Type B pancreatic cell (in vitro differentiated cells): Measurements from ENCODE around the gene CACNA1H. TPM values are rescaled to one million over a fixed set of nuclear protein-coding genes. Genes with fewer than 3 reads are reported as not detected.

Source experiments
- DNase-seq: peaks from one replicate; pipeline ENCODE4 v3.0.0; 2021; ENCODE audit warnings: mixed read lengths; ENCODE audit not compliant: unreplicated experiment; ENCODE audit errors: extremely low spot score
- H3K27ac Mint-ChIP-seq: 2 replicates; pipeline ENCODE4 v1.8.0; 2021; ENCODE audit warnings: mild to moderate bottlenecking, mixed read lengths
- H3K27me3 Mint-ChIP-seq: 2 replicates; pipeline ENCODE4 v1.8.0; 2021; ENCODE audit warnings: mixed read lengths
- H3K36me3 Mint-ChIP-seq: 2 replicates; pipeline ENCODE4 v1.8.0; 2021; ENCODE audit warnings: mixed read lengths
- H3K4me1 Mint-ChIP-seq: one replicate; pipeline ENCODE4 v1.8.0; 2021; ENCODE audit warnings: mixed read lengths; ENCODE audit not compliant: unreplicated experiment
- H3K4me3 Mint-ChIP-seq: 2 replicates; pipeline ENCODE4 v1.8.0; 2021; ENCODE audit warnings: mild to moderate bottlenecking, mixed read lengths
- H3K9me3 Mint-ChIP-seq: 2 replicates; pipeline ENCODE4 v1.8.0; 2021; ENCODE audit warnings: mixed read lengths
- CTCF ChIP-seq: fragments of 200-600 bp; sonication (generic); conservative IDR thresholded peaks from 2 replicates; pipeline ENCODE4 v1.5.0; 2021; ENCODE audit warnings: antibody characterized with exemption, mild to moderate bottlenecking
- total RNA-seq: library from RNA; stranded (reverse); gene quantifications from 2 replicates; pipeline ENCODE4 v1.2.1, GENCODE V29; 2021; ENCODE audit warnings: low replicate concordance

Gene CACNA1H
- total RNA-seq, 1 donor from 2014 or later: 38.1 TPM

- no peaks in the 10 kb centered on the region for H3K27me3 Mint-ChIP-seq
- H3K27ac Mint-ChIP-seq: no peak overlapping the region
- H3K9me3 Mint-ChIP-seq: no peaks in the 10 kb centered on the region
- H3K4me1 Mint-ChIP-seq: peaks cover 5% of the 10 kb centered on the region
- TF ChIP-seq CTCF: no peak
- DNase-seq: no peak
- H3K36me3 Mint-ChIP-seq: no peaks in the 10 kb centered on the region
- no peak overlapping the region for H3K4me3 Mint-ChIP-seq
Measured at GRCh38 chr16:1160773-1161348, 8.0 kb downstream of the CACNA1H start.

GRCh38 chr16:1162701-1163566 is 10.0 kb downstream of the CACNA1H start:
- Mint-ChIP-seq H3K4me3 (no peak overlapping the region), H3K27me3 (no peaks in the 10 kb centered on the region), H3K27ac (no peak overlapping the region), H3K4me1 (peaks cover 5% of the 10 kb centered on the region), H3K9me3 (no peaks in the 10 kb centered on the region), H3K36me3 (no peaks in the 10 kb centered on the region)
- no peak for TF ChIP-seq CTCF
- DNase-seq: no peak

GRCh38 chr16:1163567-1164055 is 10.7 kb downstream of the CACNA1H start:
- no peaks in the 10 kb centered on the region for H3K9me3 Mint-ChIP-seq
- peaks cover 5% of the 10 kb centered on the region for H3K4me1 Mint-ChIP-seq
- H3K27me3 Mint-ChIP-seq: no peaks in the 10 kb centered on the region
- no peak overlapping the region for H3K4me3 Mint-ChIP-seq
- no peaks in the 10 kb centered on the region for H3K36me3 Mint-ChIP-seq
- no peak overlapping the region for H3K27ac Mint-ChIP-seq
- TF ChIP-seq CTCF: no peak
- DNase-seq: no peak

- Mint-ChIP-seq H3K27me3 (no peaks in the 10 kb centered on the region), H3K4me1 (peaks cover 5% of the 10 kb centered on the region), H3K36me3 (no peaks in the 10 kb centered on the region), H3K9me3 (no peaks in the 10 kb centered on the region), H3K4me3 (no peak overlapping the region), H3K27ac (no peak overlapping the region)
- TF ChIP-seq CTCF: no peak
- no peak for DNase-seq
Measured at GRCh38 chr16:1164382-1164781, 11.5 kb downstream of the CACNA1H start.

- Mint-ChIP-seq H3K4me3 (no peak overlapping the region), H3K9me3 (no peaks in the 10 kb centered on the region), H3K27me3 (no peaks in the 10 kb centered on the region), H3K36me3 (no peaks in the 10 kb centered on the region), H3K27ac (no peak overlapping the region), H3K4me1 (peaks cover 2% of the 10 kb centered on the region)
- TF ChIP-seq CTCF: no peak
- no peak for DNase-seq
Measured at GRCh38 chr16:1164975-1165374, 12.1 kb downstream of the CACNA1H start.
